Sigmoid colon (tissue), 4 donors: Measurements from ENCODE around the gene RPL5.

Experiments used
- POLR2A ChIP-seq, 2 donors: fragments of 450-650 bp; IDR thresholded peaks; one replicate each; pipeline ENCODE4 v1.6.1; 2016; ENCODE audit warnings: antibody characterized with exemption in 2 of 2, mild to moderate bottlenecking in 2 of 2, moderate library complexity in 2 of 2
- POLR2AphosphoS5 ChIP-seq, 4 donors: sonication (generic); formaldehyde crosslinking; IDR thresholded peaks; one replicate each; pipeline ENCODE4 v1.6.1; 2017; ENCODE audit warnings: antibody characterized with exemption in 4 of 4
- TF ChIP-seq, protein P1 (sequence below), 4 experiments: fragments of 450-650 bp in 3 of 4; fragments of 200-600 bp in 1 of 4; IDR thresholded peaks; one replicate each; pipeline ENCODE4 v1.5.1; 2016 to 2019; ENCODE audit warnings: antibody characterized with exemption in 4 of 4, mild to moderate bottlenecking in 3 of 4, moderate library complexity in 2 of 4

DNA sequence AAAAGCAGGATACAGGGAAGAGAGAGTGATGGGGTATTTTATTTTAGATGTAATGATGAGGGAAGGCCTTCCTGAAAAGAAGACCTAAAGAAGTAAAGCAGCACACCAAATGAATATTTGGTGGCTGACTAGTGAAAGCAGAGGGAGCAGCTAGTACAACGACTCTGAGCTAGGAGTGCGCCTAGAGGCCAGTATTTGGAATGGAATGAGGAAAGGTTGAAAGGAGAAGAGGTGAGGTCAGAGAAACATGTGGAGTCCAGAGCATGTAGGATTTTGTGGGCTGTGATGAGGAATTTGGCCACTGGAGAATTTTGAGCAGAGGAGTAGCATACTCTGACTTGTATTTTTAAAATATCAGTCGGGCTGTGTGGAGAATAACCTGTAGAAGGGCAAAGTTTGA lies 11.8 kb upstream of the RPL5 start:
- TF ChIP-seq, protein P1, sequence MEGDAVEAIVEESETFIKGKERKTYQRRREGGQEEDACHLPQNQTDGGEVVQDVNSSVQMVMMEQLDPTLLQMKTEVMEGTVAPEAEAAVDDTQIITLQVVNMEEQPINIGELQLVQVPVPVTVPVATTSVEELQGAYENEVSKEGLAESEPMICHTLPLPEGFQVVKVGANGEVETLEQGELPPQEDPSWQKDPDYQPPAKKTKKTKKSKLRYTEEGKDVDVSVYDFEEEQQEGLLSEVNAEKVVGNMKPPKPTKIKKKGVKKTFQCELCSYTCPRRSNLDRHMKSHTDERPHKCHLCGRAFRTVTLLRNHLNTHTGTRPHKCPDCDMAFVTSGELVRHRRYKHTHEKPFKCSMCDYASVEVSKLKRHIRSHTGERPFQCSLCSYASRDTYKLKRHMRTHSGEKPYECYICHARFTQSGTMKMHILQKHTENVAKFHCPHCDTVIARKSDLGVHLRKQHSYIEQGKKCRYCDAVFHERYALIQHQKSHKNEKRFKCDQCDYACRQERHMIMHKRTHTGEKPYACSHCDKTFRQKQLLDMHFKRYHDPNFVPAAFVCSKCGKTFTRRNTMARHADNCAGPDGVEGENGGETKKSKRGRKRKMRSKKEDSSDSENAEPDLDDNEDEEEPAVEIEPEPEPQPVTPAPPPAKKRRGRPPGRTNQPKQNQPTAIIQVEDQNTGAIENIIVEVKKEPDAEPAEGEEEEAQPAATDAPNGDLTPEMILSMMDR (IDR thresholded peaks at IDR 0.05): no peak
- TF ChIP-seq POLR2A (IDR thresholded peaks at IDR 0.05): no peak
- TF ChIP-seq POLR2AphosphoS5 (IDR thresholded peaks at IDR 0.05): no peak
